Kidney epithelial cell (primary cell): Measurements from ENCODE around the gene ARMS2. TPM values are rescaled to one million over a fixed set of nuclear protein-coding genes. Genes with fewer than 3 reads are reported as not detected.

Experiments
- DNase-seq: peaks from one replicate; pipeline ENCODE4 v3.0.0-alpha.2; 2010; ENCODE audit warnings: low read depth
- H3K27me3 ChIP-seq: 2 replicates; pipeline ENCODE4 v1.6.0; 2011; ENCODE audit warnings: low read length; ENCODE audit not compliant: control insufficient read depth, insufficient read depth
- H3K36me3 ChIP-seq: 2 replicates; pipeline ENCODE4 v1.5.1; 2011; ENCODE audit warnings: low read length; ENCODE audit not compliant: control insufficient read depth, insufficient read depth
- H3K4me3 ChIP-seq: 2 replicates; pipeline ENCODE4 v1.5.1; 2011; ENCODE audit warnings: low read depth, mild to moderate bottlenecking, control low read depth, low read length
- CTCF ChIP-seq: IDR thresholded peaks from 2 replicates; pipeline ENCODE4 v1.5.1; 2011; ENCODE audit warnings: mild to moderate bottlenecking, moderate library complexity, low read length, control low read depth, inconsistent platforms; ENCODE audit not compliant: insufficient read depth, poor library complexity, severe bottlenecking
- total RNA-seq: library from RNA; depleted of rRNA; stranded (reverse); fragments of >200 nt; gene quantifications from 2 replicates; pipeline ENCODE4 v1.2.3, GENCODE V29; 2015

The ARMS2 gene
- total RNA-seq, 1 donor from 2014 or later = not detected

- no peak for DNase-seq
- peaks cover 2% of the 10 kb centered on the region for H3K36me3 ChIP-seq
- no peaks in the 10 kb centered on the region for H3K27me3 ChIP-seq
- no peak overlapping the region for H3K4me3 ChIP-seq
- no peak for TF ChIP-seq CTCF
Measured at GRCh38 chr10:122419876-122420623, 34.4 kb upstream of the ARMS2 start.

- no peaks in the 10 kb centered on the region for H3K27me3 ChIP-seq
- no peak for DNase-seq
- no peak overlapping the region for H3K4me3 ChIP-seq
- TF ChIP-seq CTCF = no peak
- H3K36me3 ChIP-seq = peaks cover 2% of the 10 kb centered on the region
Measured at GRCh38 chr10:122420624-122421007, 33.8 kb upstream of the ARMS2 start.

GRCh38 chr10:122421054-122421625 is 33.3 kb upstream of the ARMS2 start:
- Histone ChIP-seq H3K36me3 (peaks cover 2% of the 10 kb centered on the region), H3K4me3 (no peak overlapping the region), H3K27me3 (no peaks in the 10 kb centered on the region)
- DNase-seq = no peak
- no peak for TF ChIP-seq CTCF

- no peak for TF ChIP-seq CTCF
- DNase-seq = no peak
- H3K27me3 ChIP-seq = no peaks in the 10 kb centered on the region
- H3K36me3 ChIP-seq = peaks cover 1% of the 10 kb centered on the region
- H3K4me3 ChIP-seq = no peak overlapping the region
Measured at GRCh38 chr10:122421742-122422141, 32.7 kb upstream of the ARMS2 start.

GRCh38 chr10:122422266-122422989 is 32.0 kb upstream of the ARMS2 start:
- DNase-seq = no peak
- Histone ChIP-seq H3K36me3 (peaks cover 1% of the 10 kb centered on the region), H3K4me3 (no peak overlapping the region), H3K27me3 (no peaks in the 10 kb centered on the region)
- no peak for TF ChIP-seq CTCF
